GM12878 (cell line): ENCODE measurements around the gene RAB31. TPM values are rescaled to one million over a fixed set of nuclear protein-coding genes. Genes with fewer than 3 reads are reported as not detected.

Experiments
- ATF2 ChIP-seq: IDR thresholded peaks from 2 replicates; pipeline ENCODE4 v1.6.1; 2012; ENCODE audit warnings: low read length, inconsistent platforms
- BCL3 ChIP-seq: IDR thresholded peaks from 2 replicates; pipeline ENCODE4 v1.6.1; 2011; ENCODE audit warnings: borderline replicate concordance, low read depth, mild to moderate bottlenecking, moderate library complexity, low read length; ENCODE audit not compliant: insufficient read depth, poor library complexity, severe bottlenecking
- CBX5 ChIP-seq: sonication (generic); IDR thresholded peaks from 2 replicates; pipeline ENCODE4 v1.6.1; 2016; ENCODE audit warnings: low read depth, moderate library complexity, mild to moderate bottlenecking, inconsistent platforms
- E4F1 ChIP-seq: fragments of 450-650 bp; IDR thresholded peaks from 2 replicates; pipeline ENCODE4 v1.6.1; 2018; ENCODE audit warnings: borderline replicate concordance, mild to moderate bottlenecking; ENCODE audit not compliant: partially characterized antibody
- FOXK2 ChIP-seq: fragments of 450-650 bp; IDR thresholded peaks from 2 replicates; pipeline ENCODE4 v1.6.1; 2017; ENCODE audit warnings: mild to moderate bottlenecking, moderate library complexity
- KAT2A ChIP-seq: conservative IDR thresholded peaks from 2 replicates; pipeline ENCODE4 v1.6.1; 2011; ENCODE audit warnings: low read depth, low read length; ENCODE audit not compliant: control insufficient read depth
- MLLT1 ChIP-seq: fragments of 450-650 bp; IDR thresholded peaks from 2 replicates; pipeline ENCODE4 v1.6.1; 2016; ENCODE audit warnings: mild to moderate bottlenecking
- MTA3 ChIP-seq: IDR thresholded peaks from 2 replicates; pipeline ENCODE4 v1.6.1; 2012; ENCODE audit warnings: low read length, inconsistent platforms, borderline replicate concordance
- NR2C1 ChIP-seq: fragments of 450-650 bp; IDR thresholded peaks from 2 replicates; pipeline ENCODE4 v1.6.1; 2017; ENCODE audit warnings: antibody characterized with exemption, mild to moderate bottlenecking, moderate library complexity
- PML ChIP-seq: IDR thresholded peaks from 2 replicates; pipeline ENCODE4 v1.6.1; 2012; ENCODE audit warnings: low read length, inconsistent platforms
- RAD21 ChIP-seq: IDR thresholded peaks from 2 replicates; pipeline ENCODE4 v1.6.1; 2011; ENCODE audit warnings: mild to moderate bottlenecking, low read depth, low read length, moderate library complexity; ENCODE audit not compliant: insufficient read depth
- RELA ChIP-seq: fragments of 450-650 bp; IDR thresholded peaks from 2 replicates; pipeline ENCODE4 v1.8.0; 2014; ENCODE audit warnings: borderline replicate concordance; ENCODE audit not compliant: partially characterized antibody
- RELB ChIP-seq: fragments of 450-650 bp; IDR thresholded peaks from 2 replicates; pipeline ENCODE4 v1.6.1; 2017; ENCODE audit warnings: low read depth, mild to moderate bottlenecking, moderate library complexity
- RUNX3 ChIP-seq: IDR thresholded peaks from 2 replicates; pipeline ENCODE4 v1.6.1; 2012; ENCODE audit warnings: low read length, inconsistent platforms
- SREBF2 ChIP-seq: IDR thresholded peaks from 2 replicates; pipeline ENCODE4 v1.6.1; 2012; ENCODE audit warnings: mild to moderate bottlenecking, low read length
- TBL1XR1 ChIP-seq: IDR thresholded peaks from 2 replicates; pipeline ENCODE4 v1.6.1; 2012; ENCODE audit warnings: low read depth, low read length, improper control_type of control experiment
- WRNIP1 ChIP-seq: IDR thresholded peaks from 2 replicates; pipeline ENCODE4 v1.6.1; 2011; ENCODE audit warnings: low read depth, low read length, improper control_type of control experiment, borderline replicate concordance
- YY1 ChIP-seq: IDR thresholded peaks from 2 replicates; pipeline ENCODE4 v1.6.1; 2011; ENCODE audit warnings: low read depth, mild to moderate bottlenecking, low read length
- polyA plus RNA-seq, 11 experiments: library from polyadenylated mRNA; depleted of rRNA in 4 of 11; unstranded in 6 of 11; stranded (reverse) in 5 of 11; fragments of >200 nt; fragmentation: Nextera tagmentation in 4 of 11; fragmentation: Illumina TruSeq in 1 of 11; extraction: Ambion mirVana in 4 of 11; extraction: Trizol in 1 of 11; gene quantifications; 1 replicate in 1 of 11; 2 replicates in 10 of 11; pipeline versions ENCODE4 v1.2.1 to v1.2.3, GENCODE V29; 2011 to 2016; ENCODE audit warnings: inconsistent platforms in 2 of 11, missing spikeins in 2 of 11, low read depth in 1 of 11
- total RNA-seq, 4 experiments: library from RNA; depleted of rRNA in 3 of 4; stranded (reverse); fragments of >200 nt in 3 of 4; fragmentation: Illumina TruSeq in 1 of 4; extraction: Trizol in 1 of 4; gene quantifications; 2 replicates each; pipeline versions ENCODE4 v1.2.1 to v1.2.3, GENCODE V29; 2013 to 2021
- TF ChIP-seq, protein P1 (sequence below): IDR thresholded peaks from 2 replicates; pipeline ENCODE4 v1.6.1; 2012; ENCODE audit warnings: low read depth, low read length, improper control_type of control experiment

RAB31 gene
- total and polyA plus RNA-seq, 10 of the 15 experiments (the other 5 are each of a cell fraction or from before 2014, with no cell fraction given): 0.80 to 23.3 (median 12.2) TPM

DNA sequence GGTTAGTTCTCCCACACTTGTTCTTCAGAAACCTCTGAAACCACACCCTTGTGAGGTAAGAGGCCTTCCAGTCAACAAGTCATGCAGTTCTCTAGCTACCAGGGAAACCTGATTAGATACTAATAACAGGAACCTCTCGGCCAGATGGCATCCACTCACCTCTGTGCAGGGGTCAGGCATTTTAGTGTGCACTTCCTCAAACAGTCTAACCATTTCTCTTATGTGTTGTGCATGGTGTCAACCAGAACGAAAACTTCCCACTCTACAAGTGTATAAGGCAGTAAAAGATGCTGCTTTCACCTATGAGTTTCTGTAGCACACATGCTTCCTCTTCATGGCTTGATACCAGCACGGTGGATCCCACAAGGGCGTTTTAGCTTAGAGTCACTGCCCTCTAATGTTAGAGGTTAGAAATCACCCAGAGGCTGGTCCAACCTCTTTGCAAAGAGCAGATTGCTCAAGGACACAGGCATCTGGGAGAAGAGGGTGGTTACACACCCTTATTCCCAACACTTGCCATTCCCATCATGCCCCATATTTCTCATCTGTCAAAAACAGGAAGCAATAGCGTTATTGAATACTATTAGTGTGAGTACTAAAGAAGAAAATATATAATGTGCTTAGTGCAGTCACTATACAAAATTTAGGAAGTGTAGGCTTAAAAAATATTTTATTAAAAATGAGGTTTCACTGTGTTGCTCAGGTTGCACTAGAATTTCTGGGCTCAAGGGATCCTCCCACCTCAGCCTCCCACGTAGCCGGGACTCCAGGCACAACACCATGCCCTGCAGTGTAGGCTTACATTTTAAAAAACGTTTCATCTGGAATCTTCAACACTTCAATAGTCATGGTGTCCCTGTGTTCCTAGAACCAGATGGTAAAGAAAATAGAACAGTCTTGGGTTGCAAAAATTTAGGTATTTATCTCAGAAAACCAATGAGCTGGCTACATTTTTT, 34.5 kb upstream of the RAB31 start (continued):
- TF ChIP-seq RELB: peak; percentile 87
- 0 out of 2 replicates have a peak, but pooled peaks have one; percentile 82 for TF ChIP-seq TBL1XR1
- no peak for TF ChIP-seq KAT2A
- TF ChIP-seq RAD21: peak; percentile 81
- TF ChIP-seq PML: peak; percentile 47; the same call in 1 of the 2 replicates
- TF ChIP-seq MLLT1: peak; percentile 94
- TF ChIP-seq NR2C1: peak; percentile 58
- TF ChIP-seq BCL3: peak; percentile 54
- no peak for TF ChIP-seq SREBF2
- TF ChIP-seq, protein P1, sequence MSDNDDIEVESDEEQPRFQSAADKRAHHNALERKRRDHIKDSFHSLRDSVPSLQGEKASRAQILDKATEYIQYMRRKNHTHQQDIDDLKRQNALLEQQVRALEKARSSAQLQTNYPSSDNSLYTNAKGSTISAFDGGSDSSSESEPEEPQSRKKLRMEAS: no peak; the same call in 1 of the 2 replicates
- peak; percentile 86 for TF ChIP-seq ATF2
- no peak for TF ChIP-seq RELA
- peak; percentile 83 for TF ChIP-seq RUNX3
- peak; percentile 71; the same call in 1 of the 2 replicates for TF ChIP-seq MTA3
- peak; percentile 80; the same call in 1 of the 2 replicates for TF ChIP-seq CBX5
- TF ChIP-seq YY1: peak; percentile 59
- TF ChIP-seq E4F1: no peak
- TF ChIP-seq FOXK2: peak; percentile 71
- TF ChIP-seq WRNIP1: peak; percentile 80; the same call in 1 of the 2 replicates
